ENCODE data around the gene CSTF1.
"Not testable (repeated sequence)": the region's sequence is repeated elsewhere in the genome, so short reads cannot be mapped to it uniquely, and the experiment has no call there.

Gene CSTF1

GRCh38 chr20:56388882-56389281 is 3.6 kb upstream of the CSTF1 start:
- H3K9ac ChIP-seq (ENCODE audit: low read depth, low read length): no peak overlapping the region
- H3K9me3 ChIP-seq (ENCODE audit: control insufficient read depth, insufficient read depth, low read length): no peaks in the 10 kb centered on the region
- H3K4me1 ChIP-seq (ENCODE audit: control insufficient read depth, insufficient read depth, low read length): peaks cover 10% of the 10 kb centered on the region
- H3K36me3 ChIP-seq (ENCODE audit: control insufficient read depth, insufficient read depth, low read length): peaks cover 66% of the 10 kb centered on the region
- H3K27me3 ChIP-seq (ENCODE audit: control insufficient read depth, insufficient read depth, low read length): no peaks in the 10 kb centered on the region
- no peak overlapping the region for H3K27ac ChIP-seq (ENCODE audit: low read depth, low read length)
- no peak overlapping the region for H3K4me3 ChIP-seq (ENCODE audit: low read depth, low read length)

- H3K27ac ChIP-seq (ENCODE audit: low read depth, low read length): no peak overlapping the region
- no peak overlapping the region for H3K4me3 ChIP-seq (ENCODE audit: low read depth, low read length)
- no peak overlapping the region for H3K9ac ChIP-seq (ENCODE audit: low read depth, low read length)
- H3K36me3 ChIP-seq (ENCODE audit: control insufficient read depth, insufficient read depth, low read length): peaks cover 58% of the 10 kb centered on the region
- H3K4me1 ChIP-seq (ENCODE audit: control insufficient read depth, insufficient read depth, low read length): peaks cover 10% of the 10 kb centered on the region
- no peaks in the 10 kb centered on the region for H3K9me3 ChIP-seq (ENCODE audit: control insufficient read depth, insufficient read depth, low read length)
- no peaks in the 10 kb centered on the region for H3K27me3 ChIP-seq (ENCODE audit: control insufficient read depth, insufficient read depth, low read length)
Measured at GRCh38 chr20:56389807-56390206, 2.6 kb upstream of the CSTF1 start.

GRCh38 chr20:56390396-56390795 is 2.0 kb upstream of the CSTF1 start:
- not testable (repeated sequence) for H3K9ac ChIP-seq (ENCODE audit: low read depth, low read length); H3K9me3 ChIP-seq (ENCODE audit: control insufficient read depth, insufficient read depth, low read length); H3K27me3 ChIP-seq (ENCODE audit: control insufficient read depth, insufficient read depth, low read length); H3K27ac ChIP-seq (ENCODE audit: low read depth, low read length)
- Histone ChIP-seq H3K36me3 (ENCODE audit: control insufficient read depth, insufficient read depth, low read length) (peaks cover 58% of the 10 kb centered on the region), H3K4me1 (ENCODE audit: control insufficient read depth, insufficient read depth, low read length) (peaks cover 10% of the 10 kb centered on the region), H3K4me3 (ENCODE audit: low read depth, low read length) (peak overlapping the region; percentile 87)

- peak overlapping the region; percentile 82 for H3K9ac ChIP-seq (ENCODE audit: low read depth, low read length)
- H3K4me1 ChIP-seq (ENCODE audit: control insufficient read depth, insufficient read depth, low read length): peaks cover 10% of the 10 kb centered on the region
- peaks cover 59% of the 10 kb centered on the region for H3K36me3 ChIP-seq (ENCODE audit: control insufficient read depth, insufficient read depth, low read length)
- no peak overlapping the region for H3K27ac ChIP-seq (ENCODE audit: low read depth, low read length)
- H3K4me3 ChIP-seq (ENCODE audit: low read depth, low read length): peak overlapping the region; percentile 87
- H3K9me3 ChIP-seq (ENCODE audit: control insufficient read depth, insufficient read depth, low read length): no peaks in the 10 kb centered on the region
- no peaks in the 10 kb centered on the region for H3K27me3 ChIP-seq (ENCODE audit: control insufficient read depth, insufficient read depth, low read length)
Measured at GRCh38 chr20:56391037-56391436, 1.4 kb upstream of the CSTF1 start.

- Histone ChIP-seq H3K9ac (ENCODE audit: low read depth, low read length) (peak overlapping the region; percentile 82), H3K9me3 (ENCODE audit: control insufficient read depth, insufficient read depth, low read length) (no peaks in the 10 kb centered on the region), H3K27ac (ENCODE audit: low read depth, low read length) (peak overlapping the region; percentile 95), H3K27me3 (ENCODE audit: control insufficient read depth, insufficient read depth, low read length) (no peaks in the 10 kb centered on the region), H3K36me3 (ENCODE audit: control insufficient read depth, insufficient read depth, low read length) (peaks cover 59% of the 10 kb centered on the region), H3K4me3 (ENCODE audit: low read depth, low read length) (peak overlapping the region; percentile 87), H3K4me1 (ENCODE audit: control insufficient read depth, insufficient read depth, low read length) (peaks cover 10% of the 10 kb centered on the region)
Measured at GRCh38 chr20:56391596-56392131, 781 bp upstream of the CSTF1 start.

- Histone ChIP-seq H3K4me1 (ENCODE audit: control insufficient read depth, insufficient read depth, low read length) (peaks cover 10% of the 10 kb centered on the region), H3K9me3 (ENCODE audit: control insufficient read depth, insufficient read depth, low read length) (no peaks in the 10 kb centered on the region), H3K4me3 (ENCODE audit: low read depth, low read length) (peak overlapping the region; percentile 87), H3K9ac (ENCODE audit: low read depth, low read length) (peak overlapping the region; percentile 94), H3K27me3 (ENCODE audit: control insufficient read depth, insufficient read depth, low read length) (no peaks in the 10 kb centered on the region), H3K27ac (ENCODE audit: low read depth, low read length) (peak overlapping the region; percentile 95), H3K36me3 (ENCODE audit: control insufficient read depth, insufficient read depth, low read length) (peaks cover 60% of the 10 kb centered on the region)
Measured at GRCh38 chr20:56392881-56393482, 537 bp downstream of the CSTF1 start.

GRCh38 chr20:56393653-56394052 is 1.2 kb downstream of the CSTF1 start:
- peak overlapping the region; percentile 94; the same call in 1 of the 2 replicates for H3K9ac ChIP-seq (ENCODE audit: low read depth, low read length)
- H3K27me3 ChIP-seq (ENCODE audit: control insufficient read depth, insufficient read depth, low read length): no peaks in the 10 kb centered on the region
- H3K9me3 ChIP-seq (ENCODE audit: control insufficient read depth, insufficient read depth, low read length): no peaks in the 10 kb centered on the region
- peak overlapping the region; percentile 87 for H3K4me3 ChIP-seq (ENCODE audit: low read depth, low read length)
- peaks cover 60% of the 10 kb centered on the region for H3K36me3 ChIP-seq (ENCODE audit: control insufficient read depth, insufficient read depth, low read length)
- H3K27ac ChIP-seq (ENCODE audit: low read depth, low read length): no peak overlapping the region
- H3K4me1 ChIP-seq (ENCODE audit: control insufficient read depth, insufficient read depth, low read length): peaks cover 10% of the 10 kb centered on the region

GRCh38 chr20:56395166-56395565 is 2.7 kb downstream of the CSTF1 start:
- no peak overlapping the region for H3K9ac ChIP-seq (ENCODE audit: low read depth, low read length)

GRCh38 chr20:56400001-56400640 is 7.7 kb downstream of the CSTF1 start:
- no peaks in the 10 kb centered on the region for H3K9me3 ChIP-seq (ENCODE audit: control insufficient read depth, insufficient read depth, low read length)
- no peak overlapping the region for H3K27ac ChIP-seq (ENCODE audit: low read depth, low read length)
- no peak overlapping the region for H3K9ac ChIP-seq (ENCODE audit: low read depth, low read length)
- no peaks in the 10 kb centered on the region for H3K4me1 ChIP-seq (ENCODE audit: control insufficient read depth, insufficient read depth, low read length)
- H3K27me3 ChIP-seq (ENCODE audit: control insufficient read depth, insufficient read depth, low read length): no peaks in the 10 kb centered on the region
- no peak overlapping the region for H3K4me3 ChIP-seq (ENCODE audit: low read depth, low read length)
- H3K36me3 ChIP-seq (ENCODE audit: control insufficient read depth, insufficient read depth, low read length): peaks cover 95% of the 10 kb centered on the region

More at GRCh38 chr20:56395166-56395565, 2.7 kb downstream of the CSTF1 start:
- H3K27me3 ChIP-seq (ENCODE audit: control insufficient read depth, insufficient read depth, low read length): no peaks in the 10 kb centered on the region
- peaks cover 60% of the 10 kb centered on the region for H3K36me3 ChIP-seq (ENCODE audit: control insufficient read depth, insufficient read depth, low read length)
- H3K27ac ChIP-seq (ENCODE audit: low read depth, low read length): no peak overlapping the region
- peaks cover 10% of the 10 kb centered on the region for H3K4me1 ChIP-seq (ENCODE audit: control insufficient read depth, insufficient read depth, low read length)
- H3K9me3 ChIP-seq (ENCODE audit: control insufficient read depth, insufficient read depth, low read length): no peaks in the 10 kb centered on the region
- no peak overlapping the region for H3K4me3 ChIP-seq (ENCODE audit: low read depth, low read length)

GRCh38 chr20:56403465-56403864 is 11.0 kb downstream of the CSTF1 start:
- no peak overlapping the region for H3K4me3 ChIP-seq (ENCODE audit: low read depth, low read length)
- no peaks in the 10 kb centered on the region for H3K9me3 ChIP-seq (ENCODE audit: control insufficient read depth, insufficient read depth, low read length)
- H3K27ac ChIP-seq (ENCODE audit: low read depth, low read length): no peak overlapping the region
- H3K36me3 ChIP-seq (ENCODE audit: control insufficient read depth, insufficient read depth, low read length): peaks cover 88% of the 10 kb centered on the region
- no peaks in the 10 kb centered on the region for H3K4me1 ChIP-seq (ENCODE audit: control insufficient read depth, insufficient read depth, low read length)
- no peaks in the 10 kb centered on the region for H3K27me3 ChIP-seq (ENCODE audit: control insufficient read depth, insufficient read depth, low read length)
- no peak overlapping the region for H3K9ac ChIP-seq (ENCODE audit: low read depth, low read length)

GRCh38 chr20:56405356-56405755 is 12.9 kb downstream of the CSTF1 start:
- not testable (repeated sequence) for H3K27me3 ChIP-seq (ENCODE audit: control insufficient read depth, insufficient read depth, low read length); H3K4me3 ChIP-seq (ENCODE audit: low read depth, low read length); H3K9ac ChIP-seq (ENCODE audit: low read depth, low read length); H3K9me3 ChIP-seq (ENCODE audit: control insufficient read depth, insufficient read depth, low read length); H3K4me1 ChIP-seq (ENCODE audit: control insufficient read depth, insufficient read depth, low read length); H3K27ac ChIP-seq (ENCODE audit: low read depth, low read length)
- peaks cover 73% of the 10 kb centered on the region for H3K36me3 ChIP-seq (ENCODE audit: control insufficient read depth, insufficient read depth, low read length)
